ENCODE data around the gene ATG4D.
"Not testable (repeated sequence)": the region's sequence is repeated elsewhere in the genome, so short reads cannot be mapped to it uniquely, and the experiment has no call there.

The ATG4D gene

GRCh38 chr19:10550336-10550735, 6.6 kb downstream of the ATG4D start:
- no peak for DNase-seq (ENCODE audit: low read depth in 2 of 3, low spot score in 2 of 3)

DNA sequence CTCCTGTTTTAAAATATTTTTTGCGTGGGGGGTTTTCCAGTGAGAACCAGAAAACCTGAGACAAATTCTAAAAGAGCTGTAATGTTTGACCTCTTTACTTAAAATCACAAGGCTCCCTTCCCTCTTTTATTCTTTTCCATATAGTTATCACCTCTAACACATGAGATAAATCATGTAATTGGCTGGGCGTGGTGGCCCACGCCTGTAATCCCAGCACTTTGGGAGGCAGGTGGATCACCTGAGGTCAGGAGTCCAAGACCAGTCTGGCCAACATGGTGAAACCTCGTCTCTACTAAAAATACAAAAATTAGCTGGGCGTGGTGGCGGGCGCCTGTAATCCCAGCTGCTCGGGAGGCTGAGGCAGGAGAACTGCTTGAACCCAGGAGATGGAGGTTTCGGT, 7.3 kb downstream of the ATG4D start:
- DNase-seq (ENCODE audit: low read depth in 2 of 3, low spot score in 2 of 3), result not testable (repeated sequence)

DNA sequence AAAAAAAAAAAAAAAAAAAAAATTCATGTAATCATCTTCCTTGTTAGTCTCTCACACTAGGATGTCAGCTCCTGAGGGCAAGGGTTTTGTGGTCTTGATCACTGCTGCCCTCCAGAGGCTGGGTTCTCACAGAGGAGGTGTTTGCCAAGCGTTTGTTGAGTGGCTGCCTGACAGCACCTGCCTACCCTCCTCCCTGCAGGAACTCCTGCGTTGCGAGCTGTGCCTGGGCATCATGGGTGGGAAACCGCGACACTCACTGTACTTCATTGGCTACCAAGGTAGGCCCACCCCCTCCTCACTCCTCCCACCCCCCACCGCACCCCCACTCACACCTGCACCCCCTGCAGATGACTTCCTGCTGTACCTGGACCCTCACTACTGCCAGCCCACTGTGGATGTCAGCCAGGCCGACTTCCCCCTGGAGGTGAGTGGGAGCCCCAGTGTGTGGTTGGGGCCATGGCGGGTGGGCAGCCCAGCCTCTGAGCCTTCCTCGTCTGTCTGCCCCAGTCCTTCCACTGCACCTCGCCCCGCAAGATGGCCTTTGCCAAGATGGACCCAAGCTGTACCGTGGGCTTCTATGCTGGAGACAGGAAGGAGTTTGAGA, 8.1 kb downstream of the ATG4D start:
- peak in 1 of 3 experiments; percentile 15 for DNase-seq (ENCODE audit: low read depth in 2 of 3, low spot score in 2 of 3)

GRCh38 chr19:10552510-10553053, 8.9 kb downstream of the ATG4D start:
- peak in 1 of 3 experiments; percentile 18 for DNase-seq (ENCODE audit: low read depth in 2 of 3, low spot score in 2 of 3)

DNA sequence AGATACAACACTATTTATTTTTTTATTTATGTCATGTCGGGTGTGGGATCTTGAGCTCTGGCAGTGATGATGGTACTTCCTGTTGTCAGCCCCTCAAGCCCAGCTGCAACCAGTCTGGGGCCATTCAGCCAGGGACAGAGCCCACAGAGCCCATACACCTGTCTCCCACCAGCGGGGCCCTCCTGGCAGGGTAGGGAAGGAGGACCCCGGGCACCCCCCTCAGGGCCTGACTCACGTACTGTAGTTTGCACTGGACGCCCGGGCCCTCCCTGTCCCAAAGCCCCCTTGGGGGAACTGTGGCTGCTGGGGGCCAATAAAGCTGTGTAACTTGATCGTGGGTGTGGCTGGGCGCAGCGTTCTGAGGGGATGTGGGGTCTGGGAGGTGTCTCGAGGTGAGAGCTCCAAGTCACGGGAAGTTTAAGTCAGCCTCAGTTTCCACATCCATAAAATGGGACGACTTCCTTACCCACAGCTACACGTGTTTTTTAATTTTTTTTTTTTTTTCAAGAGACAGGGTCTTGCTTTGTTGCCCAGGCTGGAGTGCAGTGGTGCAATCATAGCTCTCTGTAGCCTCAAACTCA, 9.5 kb downstream of the ATG4D start:
- no peak for DNase-seq (ENCODE audit: low read depth in 2 of 3, low spot score in 2 of 3)

GRCh38 chr19:10553943-10554381, 10.3 kb downstream of the ATG4D start:
- DNase-seq (ENCODE audit: low read depth in 2 of 3, low spot score in 2 of 3), result peak in 2 of 3 experiments; percentile 37 to 57

DNA sequence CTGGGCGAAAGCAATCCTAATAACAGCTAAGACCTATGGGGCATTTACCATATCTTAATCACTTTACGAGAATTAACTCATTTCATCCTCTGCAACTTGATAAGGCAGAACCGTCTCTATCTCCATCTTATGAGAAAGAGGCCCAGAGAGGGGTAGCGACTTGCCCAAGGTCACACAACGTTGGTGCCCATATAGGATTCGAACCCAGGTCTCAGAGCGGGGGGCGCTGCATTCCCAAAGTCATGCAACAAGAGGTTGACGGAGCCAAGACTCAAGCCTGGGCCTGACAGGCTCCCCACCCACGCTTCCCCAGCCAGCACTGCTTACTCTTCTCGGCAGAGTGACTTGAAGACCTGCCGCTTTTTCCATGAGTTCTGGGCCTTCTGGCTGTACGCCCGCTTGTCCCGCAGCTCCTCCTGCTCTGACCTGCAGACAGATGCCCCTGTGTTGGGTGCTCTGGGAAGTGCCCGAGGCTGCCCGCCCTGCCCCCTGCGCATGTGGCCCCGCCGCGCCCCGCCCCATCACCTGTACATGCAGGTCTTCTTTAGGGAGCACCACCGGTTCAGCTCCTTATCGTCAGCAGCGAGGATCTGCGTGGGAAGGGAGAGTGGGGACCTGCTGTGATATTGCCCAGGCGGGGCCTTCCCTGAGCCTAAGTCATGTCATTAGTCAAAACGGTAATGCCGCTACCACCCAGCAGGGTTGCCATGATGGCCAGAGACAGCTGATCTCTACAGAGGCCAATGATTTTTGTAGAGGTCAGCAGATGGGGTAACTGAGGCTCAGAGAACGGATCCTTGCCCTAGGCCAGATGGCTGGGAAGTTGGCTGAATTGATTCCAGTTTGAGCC, 11.3 kb downstream of the ATG4D start:
- DNase-seq (ENCODE audit: low read depth in 2 of 3, low spot score in 2 of 3), result no peak

GRCh38 chr19:10555610-10555973, 11.9 kb downstream of the ATG4D start:
- DNase-seq (ENCODE audit: low read depth in 2 of 3, low spot score in 2 of 3), result no peak

DNA sequence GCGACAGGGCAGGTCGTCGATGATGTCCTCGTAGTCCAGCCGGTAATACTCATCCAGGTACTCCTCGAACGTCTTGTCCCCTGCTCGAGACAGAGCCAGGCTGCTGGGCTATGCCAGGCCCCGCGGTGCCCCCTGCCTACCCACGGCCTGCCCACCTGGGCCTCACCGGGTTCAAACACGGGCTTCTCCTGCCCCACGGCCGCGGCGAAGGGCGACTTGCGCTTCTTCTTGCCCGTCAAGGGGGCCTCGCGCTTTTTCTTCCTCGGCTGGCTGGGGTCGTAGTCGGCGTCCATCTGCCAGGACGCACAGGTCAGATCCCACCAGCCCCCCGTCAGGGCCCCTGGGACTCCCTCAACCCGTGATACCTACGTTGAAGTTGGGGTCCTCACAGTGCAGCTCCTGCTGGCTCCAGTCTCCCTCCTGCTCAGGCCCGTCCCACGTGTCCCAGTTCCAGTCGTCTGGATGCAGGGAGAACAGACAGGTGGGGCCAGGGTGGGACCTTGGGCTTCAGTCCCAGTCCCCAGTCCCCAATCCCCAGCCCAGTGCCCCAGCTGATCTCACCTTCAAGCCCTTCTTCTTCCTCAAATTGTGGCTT, 14.0 kb downstream of the ATG4D start:
- no peak for DNase-seq (ENCODE audit: low read depth in 2 of 3, low spot score in 2 of 3)

DNA sequence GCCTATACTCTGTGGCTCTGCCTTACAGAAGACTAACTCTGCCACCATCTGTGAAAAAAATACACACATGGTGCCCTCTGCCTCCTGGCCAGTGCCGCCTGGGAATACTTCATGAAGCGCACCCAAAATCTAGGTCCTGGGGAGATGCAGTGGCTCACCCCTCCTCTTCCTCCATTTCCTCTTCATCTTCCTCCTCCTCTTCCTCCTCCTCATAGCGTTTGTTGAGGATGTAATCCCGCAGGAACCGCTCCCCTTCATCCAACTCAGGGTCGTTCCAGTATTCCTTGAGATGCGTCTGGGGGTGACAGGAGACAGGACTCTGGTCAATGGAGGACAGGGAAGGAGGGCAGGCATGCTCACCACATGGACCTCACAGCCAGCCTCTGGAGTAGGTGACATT, 16.4 kb downstream of the ATG4D start:
- no peak for DNase-seq (ENCODE audit: low read depth in 2 of 3, low spot score in 2 of 3)

DNA sequence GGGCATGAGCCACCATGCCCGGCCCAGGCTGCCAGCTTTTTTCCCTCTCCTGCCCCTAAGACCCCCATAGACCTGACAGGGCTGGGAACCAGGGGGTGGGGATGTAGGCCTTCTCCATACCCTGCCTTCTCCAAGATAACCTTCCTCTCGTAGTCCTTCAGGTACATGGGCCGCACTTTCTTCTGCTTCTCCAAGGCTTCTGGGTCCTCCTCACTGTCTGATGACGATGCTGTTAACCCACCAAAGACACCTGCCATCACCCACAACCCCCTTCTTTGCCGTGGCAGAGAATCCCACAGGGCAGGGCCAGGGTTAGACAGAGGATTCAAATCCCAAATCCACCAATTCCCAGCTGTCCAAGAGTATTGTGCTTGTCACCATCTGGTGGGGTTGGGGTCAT, 18.9 kb downstream of the ATG4D start:
- no peak for DNase-seq (ENCODE audit: low read depth in 2 of 3, low spot score in 2 of 3)

DNA sequence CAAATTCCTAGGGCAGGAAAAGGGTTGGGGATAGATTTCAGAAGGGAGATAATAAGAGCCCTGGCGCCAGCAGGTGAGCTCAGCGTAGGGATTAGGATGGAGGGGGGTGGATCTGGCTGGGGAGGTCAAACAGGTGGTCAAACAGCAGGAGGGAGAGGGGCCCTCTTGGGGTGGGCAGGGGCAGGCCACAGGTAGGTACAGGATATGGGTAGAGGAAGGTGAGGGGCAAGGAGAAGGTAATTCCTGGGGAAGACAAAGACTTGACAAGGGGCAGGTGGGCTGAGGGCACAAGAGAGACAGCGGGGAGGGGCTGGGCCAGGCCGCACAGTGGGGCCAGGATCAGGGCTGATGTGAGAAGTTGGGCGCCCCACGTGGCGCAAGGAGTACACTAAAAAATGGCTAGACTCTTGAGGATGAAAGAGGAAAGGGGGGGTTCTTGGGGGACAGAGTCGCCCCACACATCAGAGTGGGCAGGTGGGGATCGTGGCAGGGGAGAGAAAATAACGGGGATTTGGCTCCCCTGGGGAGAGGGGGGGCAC, 21.4 kb downstream of the ATG4D start:
- DNase-seq (ENCODE audit: low read depth in 2 of 3, low spot score in 2 of 3), result peak in 1 of 3 experiments; percentile 39

GRCh38 chr19:10565567-10566407, 22.1 kb downstream of the ATG4D start, which contains the start of gene KRI1:
Gene KRI1, minus strand, starts transcription at chr19:10566010. Its CDS starts 11 bp downstream, at chr19:10565999.
- peak; percentile 96 to 99 (median 98) for DNase-seq (ENCODE audit: low read depth in 2 of 3, low spot score in 2 of 3)

DNA sequence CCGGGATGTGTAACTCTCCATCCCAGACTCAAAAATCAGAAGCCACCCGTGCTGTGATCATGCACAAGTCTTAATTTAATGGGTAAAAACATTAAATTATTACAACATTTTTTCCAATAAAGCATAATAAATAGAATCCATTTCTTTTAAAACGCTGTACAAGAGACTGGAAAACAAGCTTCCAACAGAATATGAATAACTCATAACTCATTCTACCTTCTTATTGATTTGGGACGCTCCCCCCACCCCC, 22.6 kb downstream of the ATG4D start:
- no peak for DNase-seq (ENCODE audit: low read depth in 2 of 3, low spot score in 2 of 3)

- DNase-seq (ENCODE audit: low read depth in 2 of 3, low spot score in 2 of 3), result peak in 2 of 3 experiments; percentile 30 to 47
Observed at GRCh38 chr19:10566658-10567410, 23.1 kb downstream of the ATG4D start.

- DNase-seq (ENCODE audit: low read depth in 2 of 3, low spot score in 2 of 3), result no peak
Observed at GRCh38 chr19:10567656-10568055, 24.0 kb downstream of the ATG4D start.

DNA sequence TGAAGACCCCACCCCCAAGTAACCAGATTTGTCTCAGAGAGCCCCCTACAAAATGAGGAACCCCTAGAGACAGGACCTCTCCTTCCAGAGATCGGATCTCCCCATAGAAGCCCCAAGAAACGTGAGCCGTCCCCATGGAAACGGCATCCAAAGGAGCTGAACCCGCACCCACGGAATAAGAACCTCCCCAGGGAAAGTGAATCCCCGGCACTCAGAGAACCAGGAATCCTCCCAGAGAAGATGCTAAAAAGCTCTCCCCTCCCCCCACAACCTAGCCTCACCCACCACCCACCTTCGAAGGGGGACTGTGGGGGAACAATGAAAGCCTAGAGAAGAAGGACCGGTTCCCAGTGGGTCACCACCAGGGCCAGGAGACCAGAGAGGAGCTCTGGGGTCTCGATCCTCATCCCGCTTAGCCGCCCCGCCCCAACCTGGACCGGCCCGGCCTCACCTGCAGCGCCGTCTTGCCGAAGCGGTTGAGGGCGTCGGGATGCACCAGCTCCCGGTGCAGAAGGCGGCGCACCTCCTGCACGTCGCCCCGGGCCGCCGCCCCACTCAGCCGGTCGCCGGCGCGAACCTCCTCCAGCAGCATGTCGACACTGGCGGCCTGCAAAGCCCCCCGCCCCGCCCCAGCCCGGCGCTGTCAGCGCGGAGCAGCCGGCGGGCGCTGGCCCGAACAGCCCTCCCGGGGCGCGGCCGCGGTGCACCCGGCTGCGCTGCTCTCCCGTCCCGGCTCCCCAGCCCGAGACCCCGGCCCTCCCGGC, 24.5 kb downstream of the ATG4D start:
- no peak for DNase-seq (ENCODE audit: low read depth in 2 of 3, low spot score in 2 of 3)

DNA sequence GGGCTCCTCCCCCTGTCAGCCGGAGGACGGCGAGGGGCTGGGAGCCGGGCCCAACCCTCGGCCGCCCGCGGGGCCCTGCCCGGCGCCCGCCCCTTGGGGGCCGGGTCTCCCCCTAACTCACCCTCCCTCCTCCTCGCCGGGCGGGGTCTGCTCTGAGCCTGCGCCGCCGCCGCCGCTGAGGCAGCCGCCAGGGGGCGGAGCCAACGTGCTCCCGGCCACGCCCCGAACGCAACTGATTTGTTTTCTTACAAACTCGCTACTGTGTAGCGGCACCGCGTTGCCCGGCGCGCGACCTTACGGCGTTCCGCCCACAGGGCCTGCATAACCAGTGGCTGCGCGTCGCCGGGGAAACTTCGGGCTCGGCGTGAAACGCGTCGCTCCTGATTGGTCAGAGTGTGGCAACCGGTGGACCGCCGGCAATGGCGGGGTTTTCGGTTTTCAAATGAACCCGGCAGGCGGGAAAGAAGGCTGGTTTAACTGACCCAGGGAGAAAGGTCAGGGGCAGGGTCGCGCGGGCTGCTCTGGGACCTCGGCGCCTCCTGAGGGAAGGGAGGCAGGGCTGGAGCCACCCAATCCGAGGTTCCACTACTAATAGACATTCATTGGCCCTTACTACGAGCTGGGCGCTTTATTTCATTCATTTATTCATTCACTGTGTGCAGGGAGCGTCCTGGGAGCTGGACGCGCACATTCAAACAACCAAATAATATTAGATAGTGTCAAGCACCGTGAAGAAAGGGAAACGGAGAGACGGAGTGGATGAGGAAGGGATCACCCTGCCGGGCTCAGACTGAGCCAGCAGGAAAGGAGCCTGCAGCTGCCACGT, 25.3 kb downstream of the ATG4D start, which contains the start of gene CDKN2D:
TSS of gene CDKN2D (minus strand) at position 154 of the 826 bp plus-strand sequence. CDS start 326 bp downstream, outside the sequence.
- peak; percentile 98 to 100 (median 99) for DNase-seq (ENCODE audit: low read depth in 2 of 3, low spot score in 2 of 3)
